NOMO-1 (cell line): Measurements from ENCODE around the gene ADM2.
A peak's percentile ranks its signal among the peaks of the same experiment; 100 is the strongest.

Experiments
- DNase-seq, 2 experiments: peaks; one replicate each; lab custom pipeline; 2025; ENCODE audit not compliant: unreplicated experiment in 2 of 2; lab: John Stamatoyannopoulos, UW

Gene ADM2

DNA sequence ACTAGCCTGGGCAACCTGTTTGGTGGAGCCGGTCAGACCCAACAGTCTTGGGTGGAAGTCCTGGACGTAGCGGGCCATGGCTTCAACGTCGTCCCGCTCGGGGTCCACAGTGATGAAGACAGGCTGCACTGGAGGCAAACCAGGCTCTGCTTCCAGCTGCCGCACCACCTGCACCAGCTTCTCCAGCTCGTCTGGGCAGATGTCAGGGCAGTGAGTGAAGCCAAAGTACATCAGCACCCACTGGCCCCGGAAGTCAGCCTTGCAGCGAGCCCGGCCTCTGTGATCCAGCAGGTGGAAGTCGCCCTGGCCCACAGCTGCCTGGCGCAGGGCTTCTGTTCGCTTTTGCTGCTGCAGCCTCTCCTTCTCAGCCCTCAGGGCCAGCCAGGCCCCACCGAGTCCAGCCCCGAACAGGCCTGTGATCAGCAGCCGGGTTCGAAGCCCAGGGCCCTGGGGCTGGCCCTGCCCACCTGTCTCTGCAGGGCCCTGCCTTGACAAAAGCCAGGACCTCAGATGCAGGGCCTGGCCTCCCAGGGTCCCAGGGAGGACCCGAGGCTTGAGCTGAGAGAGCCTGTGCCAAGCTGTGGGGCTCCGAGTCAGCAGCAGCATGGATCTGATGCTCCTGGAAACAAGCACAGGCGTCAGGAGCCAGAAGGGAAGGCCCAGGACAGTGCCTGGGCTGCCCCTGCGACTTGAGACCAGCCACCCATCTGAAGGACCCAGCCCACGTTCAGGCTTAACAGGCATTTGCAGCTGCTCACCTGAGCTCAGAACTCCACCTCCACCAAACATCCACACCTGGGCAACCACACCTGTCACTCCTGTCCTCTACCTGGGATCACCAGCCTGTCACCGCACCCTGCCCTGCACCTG, 42.7 kb downstream of the ADM2 start:
- DNase-seq: no peak

DNA sequence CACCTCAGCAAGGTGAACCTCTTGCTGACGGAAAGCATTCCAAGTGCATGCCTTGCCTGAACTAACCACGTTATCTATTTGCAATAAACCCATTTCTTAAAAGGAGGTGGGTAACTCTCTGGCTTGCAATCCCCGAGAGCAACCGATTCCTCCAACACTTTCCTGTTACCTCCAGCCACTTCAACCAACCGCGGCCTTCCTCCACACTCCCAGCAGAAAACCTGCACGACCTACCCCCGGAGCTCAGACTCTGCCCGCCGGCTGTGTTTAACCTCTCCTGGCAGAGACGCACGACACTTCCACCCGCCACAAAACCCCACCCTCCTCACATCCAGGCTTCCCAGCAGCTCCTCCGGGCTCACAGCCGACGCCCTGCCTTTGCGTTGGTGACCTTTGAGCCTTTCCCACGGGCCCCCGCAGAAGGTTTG, 43.3 kb downstream of the ADM2 start:
- DNase-seq: peak in 1 of 2 experiments; percentile 40

DNA sequence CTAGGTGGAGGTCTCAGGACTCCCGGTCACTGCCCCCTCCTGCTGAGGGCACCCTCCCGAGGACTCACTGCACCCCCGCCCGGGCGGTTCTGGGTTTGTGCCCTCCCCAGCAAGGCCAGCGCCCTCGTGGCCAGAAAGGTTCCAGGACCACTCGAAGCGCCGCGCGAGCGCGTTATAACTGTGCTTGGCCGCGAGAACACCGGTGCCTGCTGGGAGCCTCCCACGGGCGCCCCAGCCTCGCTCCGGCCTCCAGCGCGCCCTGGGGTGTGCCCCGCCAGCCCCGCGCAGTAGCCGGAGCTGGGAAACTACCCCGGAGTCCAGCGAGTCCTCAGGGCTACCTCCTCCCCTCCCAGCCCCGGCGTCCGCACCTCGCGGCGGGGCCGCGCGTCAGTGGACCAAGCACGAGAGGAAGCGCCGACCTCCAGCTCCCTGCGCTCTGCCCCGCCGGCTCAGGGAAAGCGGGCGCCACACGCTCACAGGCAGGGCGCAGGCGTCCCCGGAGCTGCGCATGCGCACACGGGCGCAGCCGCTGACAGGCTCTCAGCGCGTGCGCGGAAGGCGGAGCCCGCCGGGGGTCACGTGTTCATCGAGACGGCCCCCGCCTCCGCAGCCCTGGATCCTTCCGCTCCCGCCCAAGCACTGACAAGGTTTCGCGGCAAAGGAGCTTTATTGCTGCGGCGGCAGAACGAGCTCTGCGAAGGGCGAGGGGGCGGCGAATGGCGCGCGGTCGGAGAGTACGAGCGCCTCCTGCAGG, 43.9 kb downstream of the ADM2 start, which contains the start of gene SCO2:
Gene SCO2 (minus strand): TSS at position 495 of the 754 bp plus-strand sequence. CDS start 1,187 bp downstream, outside the sequence.
- peak; percentile 93 to 97 for DNase-seq

DNA sequence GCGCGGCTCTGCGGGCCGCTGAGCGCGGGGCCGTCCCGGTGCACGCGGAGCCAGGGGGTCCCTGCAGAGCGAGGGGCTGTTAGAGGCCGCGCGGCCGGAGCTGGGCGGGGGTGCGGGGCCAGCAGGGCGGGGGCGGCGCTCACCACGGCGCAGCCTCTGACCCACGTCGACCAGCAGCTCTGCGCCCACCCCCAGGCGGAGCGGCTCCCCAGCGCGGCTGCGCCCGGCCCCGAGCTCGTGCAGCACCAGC, 44.4 kb downstream of the ADM2 start:
- no peak for DNase-seq

DNA sequence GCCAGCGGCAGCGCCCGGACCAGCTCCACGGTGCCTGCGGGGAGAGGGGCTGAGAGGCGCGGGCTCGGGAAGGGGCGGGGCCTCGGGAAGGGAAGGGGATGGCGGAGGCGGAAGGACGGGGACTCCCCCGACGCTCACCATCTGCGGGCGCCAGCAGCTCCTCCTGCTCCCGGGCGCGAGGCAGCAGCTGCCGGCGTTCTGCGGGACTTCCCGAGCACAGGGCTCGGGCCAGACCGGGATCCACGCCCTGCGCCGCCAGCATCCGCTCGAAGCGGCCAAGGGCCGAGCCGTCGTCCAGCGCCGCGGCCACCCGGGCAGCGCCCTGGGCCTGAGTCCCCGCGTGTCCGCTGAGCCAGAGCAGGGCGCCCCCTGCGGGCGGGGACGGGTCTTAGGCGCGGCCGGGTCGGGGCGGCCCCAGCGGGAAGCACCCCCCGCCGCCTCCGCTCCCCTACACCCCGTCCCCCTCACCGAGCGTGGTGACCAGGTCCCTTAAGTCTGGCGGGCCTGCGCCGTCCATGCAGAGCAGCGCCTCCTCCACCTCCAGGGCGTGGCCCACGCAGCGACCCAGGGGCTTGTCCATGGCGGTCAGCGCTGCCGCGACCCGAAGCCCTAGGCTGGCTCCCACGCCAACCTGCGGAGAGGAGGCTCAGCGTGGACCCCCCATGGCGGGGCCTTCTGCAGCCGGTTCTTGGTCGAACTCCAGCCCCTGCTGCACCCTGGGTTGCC, 44.9 kb downstream of the ADM2 start:
- peak; percentile 80 to 84 for DNase-seq

DNA sequence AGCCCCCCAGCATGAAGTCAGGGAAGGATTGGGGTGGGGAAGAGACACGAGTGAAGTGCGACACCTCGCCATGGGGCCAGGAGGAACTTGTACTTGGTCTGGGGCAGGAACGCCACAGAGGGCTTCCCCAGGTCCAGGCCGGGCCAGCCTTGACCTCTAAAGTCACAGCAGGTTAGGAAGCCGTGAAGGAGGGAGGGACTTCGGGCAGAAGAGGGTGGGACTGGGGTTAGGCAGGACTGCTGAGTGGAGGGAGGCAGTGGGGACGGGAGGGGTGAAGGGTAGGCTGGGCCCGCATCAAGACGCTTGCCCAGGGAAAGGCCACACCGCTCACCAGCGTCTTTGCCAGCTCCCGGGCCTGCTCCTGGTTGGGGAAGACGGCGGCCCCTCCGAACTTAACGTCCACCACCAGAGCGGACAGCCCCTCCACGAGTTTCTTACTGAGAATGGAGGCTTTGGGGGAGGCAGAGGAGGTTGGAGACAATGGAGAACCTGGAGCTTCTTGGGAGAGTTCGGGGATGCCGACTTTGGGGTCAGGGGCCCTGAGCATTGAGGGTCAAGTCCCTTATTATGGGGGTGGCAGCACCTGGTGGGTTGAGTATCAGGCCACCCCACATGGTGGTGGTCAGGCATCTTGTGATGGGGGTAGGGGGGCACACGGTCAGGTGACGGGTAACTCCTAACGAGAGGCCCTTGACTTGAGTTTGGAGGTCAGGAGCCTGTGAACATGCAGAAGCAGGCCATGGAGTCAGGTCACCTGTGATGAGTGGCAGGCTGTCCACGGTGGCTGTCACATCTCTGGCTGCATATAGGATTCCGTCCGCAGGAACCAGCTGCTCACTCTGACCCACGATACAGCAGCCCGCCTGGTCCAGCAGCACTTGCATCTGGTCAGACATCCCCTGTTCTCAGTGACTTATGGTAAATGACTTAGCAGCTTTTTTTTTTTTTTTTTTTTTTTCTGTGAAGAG, 45.8 kb downstream of the ADM2 start:
- DNase-seq: peak; percentile 78 to 84

DNA sequence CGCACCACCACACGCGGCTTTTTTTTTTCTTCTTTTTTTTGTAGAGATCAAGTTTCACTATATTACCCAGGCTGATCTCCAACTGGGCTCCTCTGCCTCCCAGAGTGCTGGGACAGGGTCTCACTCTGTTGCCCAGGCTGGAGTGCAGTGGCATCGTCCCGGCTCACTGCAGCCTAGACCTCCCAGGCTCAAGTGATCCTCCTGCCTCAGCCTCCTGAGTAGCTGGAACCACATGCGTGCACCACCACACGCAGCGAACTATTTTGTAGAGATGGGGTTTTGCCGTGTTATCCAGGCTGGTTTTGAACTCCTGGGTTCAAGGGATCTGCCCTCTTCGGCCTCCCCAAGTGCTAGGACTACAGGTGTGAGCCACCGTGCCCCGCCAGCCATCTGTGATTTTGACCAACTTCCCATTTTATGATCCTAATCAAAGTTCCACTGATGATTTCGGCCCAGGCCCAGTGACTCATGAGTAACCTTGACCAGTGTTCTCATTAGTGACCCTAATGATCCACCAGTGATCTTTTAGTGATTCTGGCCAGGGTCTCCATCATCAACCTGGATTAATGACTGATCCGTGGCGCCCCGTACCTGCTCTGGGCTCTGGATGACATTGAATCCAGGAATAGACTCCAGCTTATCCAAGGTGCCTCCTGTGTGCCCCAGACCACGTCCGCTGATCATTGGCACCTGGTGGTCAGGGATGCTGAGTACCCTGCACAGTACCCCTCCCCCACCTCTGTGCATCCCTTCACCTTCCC, 46.8 kb downstream of the ADM2 start:
- no peak for DNase-seq

DNA sequence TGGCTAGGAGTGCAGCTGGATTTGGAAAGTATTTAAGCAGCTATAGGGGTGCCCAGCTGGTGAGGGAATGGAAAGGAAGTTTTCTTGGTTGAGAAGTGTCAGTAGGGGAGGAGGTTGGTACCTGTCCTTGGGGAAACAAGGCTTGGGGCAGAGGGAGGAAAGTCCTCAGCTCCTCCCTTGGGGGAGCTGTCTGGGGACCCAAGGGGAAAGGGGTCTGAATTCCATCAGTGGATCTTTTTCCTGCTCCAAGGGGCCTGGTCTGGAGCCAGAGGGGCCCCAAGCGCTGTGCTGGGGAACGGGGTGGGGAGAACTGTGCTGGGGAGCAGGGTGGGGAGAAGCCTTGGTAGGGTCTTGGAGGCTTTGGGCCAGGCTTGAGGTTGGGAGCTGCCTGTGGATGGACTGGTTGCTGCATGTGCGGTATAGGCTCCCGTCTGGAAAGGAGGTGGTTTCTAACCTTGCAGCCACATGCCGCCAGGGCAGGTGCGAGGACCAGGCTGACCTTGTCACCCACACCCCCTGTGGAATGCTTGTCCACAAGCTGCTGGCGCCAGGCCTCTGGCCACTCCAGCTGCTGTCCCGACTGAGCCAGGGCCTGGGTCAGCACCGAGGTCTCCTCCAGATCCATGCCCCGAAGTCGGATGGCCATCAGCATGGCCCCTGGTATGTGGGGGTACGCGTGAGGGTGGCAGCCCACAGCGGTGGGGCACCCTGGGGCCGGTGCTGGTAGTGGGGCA, 47.5 kb downstream of the ADM2 start:
- DNase-seq: no peak

DNA sequence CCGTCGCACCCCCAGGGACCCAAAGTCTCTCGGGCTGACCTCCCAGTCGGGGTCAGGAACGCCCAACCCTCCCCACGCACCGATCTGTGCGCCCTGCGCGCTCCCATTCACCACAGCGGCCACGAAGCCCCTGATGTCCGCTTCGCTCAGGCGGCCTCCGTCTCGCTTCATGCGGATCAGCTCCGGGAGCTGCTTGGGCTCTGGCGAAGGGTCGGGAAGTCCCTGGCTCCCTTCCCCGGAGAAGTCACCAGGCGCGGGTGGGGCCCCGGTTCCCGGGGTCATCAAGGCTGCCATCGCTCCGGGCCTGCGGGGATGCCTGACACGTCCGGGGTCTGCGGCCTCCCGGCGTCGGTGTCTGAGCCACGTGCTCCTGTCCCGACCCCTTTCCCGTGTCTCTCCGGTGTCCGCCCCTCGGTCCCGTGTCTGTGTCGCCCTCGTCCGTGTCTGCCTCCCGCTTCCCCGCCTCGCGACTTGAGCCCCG, 48.1 kb downstream of the ADM2 start:
- DNase-seq: no peak

DNA sequence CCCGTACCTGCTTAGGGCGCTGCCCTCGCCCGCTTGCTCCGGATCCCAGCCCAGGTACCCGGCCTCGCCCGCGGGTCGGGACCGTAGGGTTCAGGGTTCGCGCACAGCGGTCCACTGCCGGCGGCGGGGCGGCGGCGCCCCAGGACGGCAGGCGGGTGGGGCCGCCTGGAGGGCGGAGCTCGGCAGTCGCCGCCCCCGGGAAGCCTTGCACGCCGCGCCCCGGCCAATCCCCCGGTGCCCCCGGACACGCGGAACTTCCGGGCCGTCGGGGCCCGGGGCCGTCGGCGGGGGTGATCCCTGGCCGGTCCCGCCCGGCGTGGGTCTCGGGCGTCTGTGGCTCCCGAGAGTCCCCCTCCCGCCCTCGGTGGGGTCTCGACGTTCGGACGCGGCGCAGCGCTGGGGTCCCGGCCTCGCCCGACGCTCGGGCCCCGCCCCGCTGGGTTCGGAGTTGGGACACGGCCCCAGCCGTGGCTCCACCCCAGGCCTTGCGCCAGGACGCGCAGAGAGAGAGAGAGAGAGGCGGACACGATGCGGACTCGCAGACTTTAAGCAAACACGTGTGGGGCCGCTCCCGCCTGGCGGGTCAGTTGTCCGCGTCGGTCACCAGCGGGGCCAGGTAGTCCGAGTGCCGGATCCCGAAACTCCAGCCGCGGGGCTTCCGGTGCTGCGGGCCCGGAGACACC, 48.7 kb downstream of the ADM2 start, which contains the start of gene TYMP:
Gene TYMP (minus strand): TSS at position 116 of the 683 bp plus-strand sequence. CDS start 303 bp downstream, outside the sequence.
- DNase-seq: peak; percentile 85 to 90

DNA sequence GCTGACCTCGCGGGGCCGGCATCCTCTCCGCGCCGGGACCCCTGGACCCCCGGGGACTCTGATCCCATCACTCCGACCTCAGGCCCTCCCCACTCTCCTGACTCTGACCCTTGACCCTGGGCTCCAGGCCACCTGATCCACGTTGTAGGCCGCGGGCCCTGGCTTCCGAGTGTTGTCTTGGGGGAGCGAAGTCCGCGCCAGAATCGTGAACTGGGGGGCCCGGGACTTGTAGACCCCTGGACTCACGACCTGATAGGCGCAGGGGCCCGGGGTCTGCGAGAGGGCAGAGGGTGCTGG, 49.2 kb downstream of the ADM2 start:
- DNase-seq: peak; percentile 50

DNA sequence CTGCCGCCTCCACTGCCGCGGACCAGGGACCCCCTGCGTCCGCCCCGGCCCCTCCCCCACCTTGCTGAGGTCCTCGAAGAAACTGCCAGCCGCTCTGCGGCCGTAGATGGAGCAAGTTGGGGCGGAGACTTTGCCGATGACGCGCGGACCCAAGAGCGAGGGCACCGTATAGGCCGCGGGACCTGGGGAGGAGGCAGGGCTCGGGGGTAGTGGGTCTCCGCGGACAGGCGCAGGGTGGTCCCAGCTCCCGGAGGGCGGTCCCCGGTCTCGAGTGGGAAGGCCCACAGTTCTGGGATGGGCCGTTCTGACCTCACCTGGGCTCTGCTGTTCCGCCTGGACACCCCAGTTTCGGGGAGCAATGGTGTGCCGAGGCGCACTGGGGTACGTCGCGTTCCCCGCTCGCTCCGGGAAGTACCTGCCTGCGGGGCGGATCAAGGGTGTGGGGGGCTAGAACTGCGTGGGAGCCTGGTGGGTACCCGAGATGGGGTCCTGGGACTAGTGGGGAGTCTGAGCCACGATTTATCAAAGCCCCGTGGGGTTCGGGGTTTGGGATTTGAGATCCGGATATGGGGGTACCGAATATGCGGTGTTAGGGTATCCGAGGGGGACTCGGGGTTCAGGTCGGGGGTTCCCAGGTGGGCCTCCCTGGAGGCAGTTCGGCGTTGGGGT, 49.7 kb downstream of the ADM2 start:
- DNase-seq: peak; percentile 85 to 92

DNA sequence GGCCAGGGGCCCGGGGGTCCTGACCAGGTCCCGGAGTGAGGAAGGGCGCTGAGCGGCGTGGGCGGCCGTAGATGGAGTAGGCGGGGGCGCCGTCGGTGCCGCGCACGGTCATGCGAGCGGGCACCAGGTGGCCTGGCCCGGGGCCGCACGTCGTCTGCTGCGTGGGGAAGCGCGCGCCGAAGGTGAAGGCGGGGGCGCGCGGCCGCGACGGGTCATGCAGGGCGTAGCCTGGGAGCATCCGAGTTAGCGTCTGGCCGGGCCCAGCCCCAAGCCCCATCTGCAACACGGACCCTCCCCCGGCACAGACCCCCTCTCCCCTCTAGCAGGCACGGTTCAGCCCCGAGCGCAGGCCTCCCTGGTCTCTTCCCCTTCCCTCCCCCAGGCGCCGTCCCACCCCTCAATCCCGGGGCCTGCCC, 50.2 kb downstream of the ADM2 start:
- peak; percentile 67 to 75 for DNase-seq

DNA sequence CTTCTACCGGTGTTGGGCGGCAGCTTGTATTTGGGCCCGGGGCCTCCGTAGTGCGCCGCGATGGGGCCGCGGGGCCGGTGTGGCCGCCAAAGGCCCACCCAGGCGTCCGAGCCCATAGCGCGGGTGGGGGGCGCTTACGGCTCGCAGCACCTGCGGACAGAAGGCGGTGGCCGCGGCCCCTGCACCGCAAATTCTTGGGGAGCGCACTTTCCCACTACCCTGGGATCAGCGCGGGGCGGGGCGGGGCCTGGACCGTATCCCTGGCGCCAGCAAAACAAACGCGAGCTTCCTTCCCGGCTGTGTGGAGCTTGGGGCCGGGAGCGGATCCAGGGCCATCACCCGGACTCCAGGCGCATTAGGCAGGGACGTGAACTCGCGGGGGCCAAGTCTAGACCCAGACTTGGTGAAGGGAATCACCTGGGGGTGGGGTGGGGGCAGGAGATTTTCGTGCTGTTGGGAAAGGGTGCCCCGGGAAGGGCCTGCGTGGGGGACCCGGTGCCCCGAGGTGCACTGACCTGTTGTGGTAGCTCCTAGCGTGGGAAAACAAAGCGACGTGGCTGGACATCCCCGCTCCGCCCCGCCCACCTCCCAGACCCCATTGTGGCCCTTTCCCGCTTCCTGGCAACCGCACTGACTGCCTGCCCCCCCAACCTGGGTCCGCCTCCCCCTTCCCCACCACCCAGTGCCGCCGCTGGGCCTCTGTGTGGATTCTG, 50.8 kb downstream of the ADM2 start:
- DNase-seq: no peak

DNA sequence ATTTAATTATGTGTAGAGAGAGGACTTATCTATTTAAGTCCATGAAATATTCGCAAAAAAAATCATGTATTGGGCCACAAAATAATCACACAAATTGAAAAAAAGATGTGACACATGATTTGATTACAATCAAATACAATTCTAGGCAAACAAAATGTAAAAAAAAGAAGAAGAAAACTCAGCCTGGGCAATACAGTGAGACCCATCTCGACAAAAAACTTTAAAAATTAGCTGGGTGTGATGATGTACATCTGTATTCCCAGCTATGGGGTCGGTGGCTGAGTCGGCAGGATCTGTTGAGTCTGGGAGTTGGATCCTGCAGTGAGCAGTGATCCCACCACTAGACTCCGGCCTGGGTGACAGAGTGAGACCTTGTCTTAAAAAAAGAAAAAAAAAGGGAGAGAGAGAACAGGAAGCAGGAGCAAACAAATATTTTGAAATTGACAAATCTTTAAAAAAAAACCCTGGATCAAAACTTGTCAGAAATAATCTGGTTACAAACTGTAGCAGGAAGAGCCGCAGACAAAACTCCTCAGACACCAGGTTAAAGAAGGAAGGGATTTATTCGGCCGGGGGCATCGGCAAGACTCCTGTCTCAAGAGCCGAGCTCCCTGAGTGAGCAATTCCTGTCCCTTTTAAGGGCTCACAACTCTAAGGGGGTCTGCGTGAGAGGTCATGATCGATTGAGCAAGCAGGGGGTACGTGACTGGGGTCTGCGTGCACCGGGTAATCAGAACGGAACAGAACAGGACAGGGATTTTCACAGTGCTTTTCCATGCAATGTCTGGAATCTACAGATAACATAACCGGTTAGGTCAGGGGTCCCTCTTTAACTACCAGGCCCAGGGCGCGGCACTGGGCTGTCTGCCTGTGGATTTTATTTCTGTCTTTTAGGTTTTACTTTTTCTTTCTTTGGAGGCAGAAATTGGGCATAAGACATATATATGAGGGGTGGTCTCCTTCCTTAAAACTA, 51.8 kb downstream of the ADM2 start:
- DNase-seq: no peak
